GM10847 (cell line): ENCODE measurements around the gene RBL2.

Experiments
- POLR2A ChIP-seq: IDR thresholded peaks from 2 replicates; pipeline ENCODE4 v1.6.1; 2011; ENCODE audit not compliant: insufficient read length; ENCODE audit errors: extremely low read depth

Gene RBL2

DNA sequence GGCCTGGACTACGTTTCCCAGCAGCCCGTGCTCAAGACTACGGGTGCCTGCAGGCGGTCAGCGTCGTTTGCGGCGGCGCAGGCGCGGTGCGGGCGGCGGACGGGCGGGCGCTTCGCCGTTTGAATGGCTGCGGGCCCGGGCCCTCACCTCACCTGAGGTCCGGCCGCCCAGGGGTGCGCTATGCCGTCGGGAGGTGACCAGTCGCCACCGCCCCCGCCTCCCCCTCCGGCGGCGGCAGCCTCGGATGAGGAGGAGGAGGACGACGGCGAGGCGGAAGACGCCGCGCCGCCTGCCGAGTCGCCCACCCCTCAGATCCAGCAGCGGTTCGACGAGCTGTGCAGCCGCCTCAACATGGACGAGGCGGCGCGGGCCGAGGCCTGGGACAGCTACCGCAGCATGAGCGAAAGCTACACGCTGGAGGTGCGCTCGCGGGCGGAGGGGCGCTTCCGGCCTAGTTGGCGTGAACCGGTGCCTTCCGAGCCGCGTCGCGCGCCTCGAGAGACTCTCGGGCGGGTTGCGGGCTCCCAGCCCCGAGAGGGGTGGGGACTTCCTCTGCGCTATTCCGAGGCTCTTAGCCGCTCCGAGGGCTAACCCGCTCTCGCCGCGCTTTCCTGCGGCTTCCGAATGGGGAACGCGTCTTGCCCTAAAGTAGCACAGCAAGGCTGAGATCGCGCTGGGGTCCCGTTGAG is at the start of gene RBL2:
RBL2 (plus strand) TSS at position 95 of the 689 bp plus-strand sequence; CDS start at position 181, 86 bp downstream.
- peak; percentile 16 for TF ChIP-seq POLR2A

DNA sequence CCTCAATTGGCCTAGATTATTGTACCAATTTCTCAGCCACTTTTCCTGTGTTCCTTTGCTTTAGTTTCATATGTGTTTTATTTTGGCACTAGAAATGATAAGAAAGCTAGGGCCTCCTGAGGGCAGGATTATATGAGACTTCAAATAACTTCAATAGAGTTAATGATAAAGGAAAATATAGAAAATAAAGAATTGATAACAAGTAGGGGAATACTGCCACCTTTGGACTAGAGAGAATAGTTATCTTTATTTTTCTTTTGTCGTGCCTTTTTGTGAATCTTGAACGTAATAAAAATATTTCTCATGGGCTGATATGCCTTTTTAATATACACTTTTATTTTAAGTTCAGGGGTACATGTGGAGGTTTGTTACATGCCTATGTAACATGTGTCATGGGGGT is 29.3 kb upstream of the RBL2 start:
- TF ChIP-seq POLR2A = no peak

DNA sequence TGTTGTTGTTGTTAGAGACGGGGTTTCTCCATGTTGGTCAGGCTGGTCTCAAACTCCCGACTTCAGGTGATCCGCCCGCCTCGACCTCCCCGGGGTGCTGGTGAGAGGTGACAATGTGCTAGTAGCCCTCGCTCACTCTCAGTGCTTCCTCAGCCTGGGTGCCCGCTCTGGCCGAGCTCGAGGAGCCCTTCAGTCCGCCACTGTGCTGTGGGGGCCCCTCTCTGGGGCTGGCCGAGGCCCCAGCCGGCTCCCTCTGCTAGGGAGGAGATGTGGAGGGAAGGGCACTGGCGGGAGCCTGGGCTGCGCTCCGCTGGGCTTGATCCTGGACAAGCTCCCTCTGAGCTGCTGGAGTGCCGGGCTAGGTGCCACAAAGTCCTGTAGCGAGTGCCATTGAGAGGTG is 21.7 kb upstream of the RBL2 start:
- TF ChIP-seq POLR2A = no peak

- no peak for TF ChIP-seq POLR2A
These were observed 20.4 kb upstream of the RBL2 start for GRCh38 chr16:53413864-53414263.

DNA sequence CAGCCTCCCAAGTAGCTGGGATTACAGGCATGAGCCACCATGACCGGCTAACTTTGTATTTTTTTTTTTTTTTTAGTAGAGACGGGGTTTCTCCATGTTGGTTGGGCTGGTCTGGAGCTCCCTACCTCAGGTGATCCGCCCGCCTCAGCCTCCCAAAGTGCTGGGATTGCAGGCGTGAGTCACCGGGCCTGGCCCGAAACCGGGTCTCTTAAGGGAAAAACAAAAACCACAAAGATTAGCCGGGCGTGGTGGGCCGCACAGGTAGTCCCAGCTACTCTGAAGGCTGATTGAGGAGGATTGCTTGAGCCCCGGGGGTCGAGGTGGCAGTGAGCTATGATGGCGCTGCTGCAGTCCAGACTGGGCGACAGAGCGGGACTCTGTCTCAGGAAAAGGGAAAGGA is 19.9 kb upstream of the RBL2 start:
- TF ChIP-seq POLR2A = no peak

DNA sequence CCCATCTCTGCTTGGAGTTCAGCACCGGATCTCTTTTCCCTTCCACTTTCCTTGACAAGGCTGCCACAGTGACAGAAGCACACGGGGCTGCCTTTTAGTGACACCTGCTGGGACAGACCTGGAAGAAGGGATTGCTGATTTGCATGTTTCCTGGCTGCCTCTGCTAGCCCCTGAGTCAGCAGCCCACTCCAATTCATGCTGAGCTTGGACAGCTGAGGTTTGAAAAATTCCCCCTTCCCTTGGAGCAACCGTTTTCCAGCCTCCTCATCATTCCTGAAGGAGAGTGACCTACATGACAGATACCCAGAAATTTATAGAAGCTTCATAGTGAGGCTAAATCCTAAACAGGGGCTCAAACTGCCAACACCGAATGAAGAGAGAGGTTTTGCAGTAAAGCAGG is 18.8 kb upstream of the RBL2 start:
- no peak for TF ChIP-seq POLR2A

GRCh38 chr16:53417011-53417410 is 17.3 kb upstream of the RBL2 start:
- no peak for TF ChIP-seq POLR2A

DNA sequence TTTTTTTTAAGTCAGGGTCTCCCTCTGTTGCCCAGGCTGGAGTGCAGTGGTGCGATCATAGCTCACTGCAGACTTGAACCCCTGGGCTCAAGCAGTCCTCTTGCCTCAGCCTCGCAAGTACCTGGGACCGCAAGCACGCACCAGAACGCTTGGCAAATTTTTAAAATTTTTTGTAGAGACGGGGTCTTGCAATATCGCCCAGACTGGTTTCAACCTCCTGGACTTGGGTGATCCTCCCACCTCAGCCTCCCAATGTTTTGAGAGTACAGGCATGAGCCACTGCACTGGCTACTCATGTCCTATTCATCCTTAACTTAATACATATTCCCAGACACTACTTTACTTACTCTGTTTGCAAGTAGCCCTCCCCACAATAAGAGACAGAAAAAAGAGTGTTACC is 16.3 kb upstream of the RBL2 start:
- no peak for TF ChIP-seq POLR2A

DNA sequence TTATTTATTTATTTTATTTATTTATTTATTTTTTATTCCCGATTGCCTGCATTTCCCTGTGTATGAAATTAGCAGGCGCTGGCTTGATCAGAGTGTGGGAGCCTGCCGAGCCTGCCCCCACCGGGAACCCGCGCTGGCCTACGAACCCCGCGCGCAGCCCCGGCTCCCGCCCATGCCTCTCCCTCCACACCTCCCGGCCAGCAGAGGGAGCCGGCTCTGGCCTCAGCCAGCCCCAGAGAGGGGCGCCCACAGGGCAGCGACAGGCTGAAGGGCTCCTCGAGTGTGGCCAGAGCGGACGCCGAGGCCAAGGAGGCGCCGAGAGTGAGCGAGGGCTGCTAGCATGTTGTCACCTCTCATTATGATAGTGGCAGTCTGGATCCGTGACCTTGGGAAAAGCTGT is 13.0 kb upstream of the RBL2 start:
- TF ChIP-seq POLR2A = no peak

GRCh38 chr16:53428681-53429080 is 5.6 kb upstream of the RBL2 start:
- no peak for TF ChIP-seq POLR2A

DNA sequence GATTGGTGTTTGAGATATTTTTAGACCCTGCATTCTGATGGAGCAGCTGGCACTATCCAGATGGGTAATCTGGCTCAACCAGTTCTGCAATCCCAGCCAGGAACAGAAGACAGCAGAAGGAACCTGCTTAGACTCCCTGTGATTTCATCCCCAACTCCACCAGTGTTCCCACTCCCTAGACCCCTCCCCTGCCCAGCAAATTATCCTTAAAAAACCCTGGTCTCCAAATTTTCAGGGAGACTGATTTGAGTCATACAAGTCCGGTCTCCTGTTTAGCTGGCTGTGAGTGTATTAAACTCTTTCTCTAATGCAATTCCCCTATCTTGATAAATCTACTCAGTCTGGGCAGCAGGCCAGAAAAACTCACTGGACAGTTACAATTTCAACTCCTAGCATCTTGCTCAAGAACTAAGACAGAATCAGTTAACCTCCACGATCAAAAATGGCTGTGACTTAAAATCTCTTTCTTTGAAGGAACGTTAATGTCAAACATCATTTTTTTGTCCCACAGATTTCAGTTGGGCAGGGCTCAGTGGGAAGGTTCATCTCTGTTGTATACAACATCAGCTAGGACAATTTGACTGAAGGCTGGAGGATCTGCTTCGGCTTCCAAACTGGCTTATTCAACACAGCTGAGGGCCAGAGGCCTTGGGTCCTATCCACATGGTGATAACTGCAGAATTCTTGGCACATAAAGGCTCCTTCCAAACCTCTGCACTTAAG is 4.9 kb upstream of the RBL2 start:
- TF ChIP-seq POLR2A = no peak

DNA sequence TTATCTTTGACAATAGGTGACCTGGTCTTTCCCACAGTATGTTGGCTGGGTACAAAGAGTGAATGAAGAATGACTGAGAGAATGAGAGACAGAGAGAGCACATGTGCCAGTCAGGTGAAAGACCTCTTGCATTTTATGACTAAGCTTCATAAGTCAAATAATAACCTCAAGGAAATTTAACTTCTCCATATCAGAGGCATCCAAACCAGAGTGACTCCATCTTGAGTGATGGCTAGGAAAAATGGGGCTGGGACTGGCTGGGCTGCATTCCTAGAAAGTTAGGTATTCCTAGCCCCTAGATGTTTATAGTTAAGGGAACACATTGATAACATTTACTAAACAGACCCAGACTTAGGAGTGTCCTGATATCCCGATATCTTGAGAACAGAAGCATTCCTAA is 3.9 kb upstream of the RBL2 start:
- TF ChIP-seq POLR2A = no peak

DNA sequence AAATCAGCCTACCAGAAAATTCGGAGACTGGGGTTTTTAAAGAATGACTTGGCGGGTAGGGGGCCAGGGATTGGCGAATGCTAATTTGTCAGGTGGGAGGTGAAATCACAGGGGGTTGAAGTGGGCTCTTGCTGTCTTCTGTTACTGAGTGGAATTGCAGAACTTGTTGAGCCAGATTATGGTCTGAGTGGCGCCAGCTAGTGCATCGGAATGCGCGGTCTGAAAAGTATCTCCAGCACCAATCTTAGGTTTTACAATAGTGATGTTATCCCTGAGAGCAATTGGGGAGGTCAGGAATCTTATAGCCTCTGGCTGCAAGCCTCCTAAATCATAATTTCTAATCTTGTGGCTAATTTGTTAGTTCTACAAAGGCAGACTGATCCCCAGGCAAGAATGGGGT is 762 bp upstream of the RBL2 start:
- no peak for TF ChIP-seq POLR2A

DNA sequence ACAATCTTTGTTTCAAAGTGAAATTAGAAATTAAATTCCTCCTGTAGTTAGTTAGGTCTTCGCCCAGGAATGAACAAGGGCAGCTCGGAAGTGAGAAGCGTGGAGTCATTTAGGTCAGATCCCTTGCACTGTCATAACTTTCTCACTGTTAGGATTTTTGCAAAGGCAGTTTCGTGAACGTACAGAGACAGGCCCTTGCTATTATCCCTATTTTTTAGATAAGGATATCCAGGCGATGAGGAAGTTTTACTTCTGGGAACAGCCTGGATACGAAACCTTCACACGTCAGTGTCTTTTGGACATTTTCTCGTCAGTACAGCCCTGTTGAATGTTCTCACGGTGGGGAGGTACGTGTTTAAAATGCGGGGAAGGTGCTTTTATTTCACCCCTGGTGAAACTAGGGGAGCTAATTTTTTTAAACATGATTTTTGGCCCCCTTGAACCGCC is 318 bp upstream of the RBL2 start:
- TF ChIP-seq POLR2A = no peak

- no peak for TF ChIP-seq POLR2A
These were observed 906 bp downstream of the RBL2 start for GRCh38 chr16:53435066-53435688.

- TF ChIP-seq POLR2A = no peak
These were observed 5.9 kb downstream of the RBL2 start for GRCh38 chr16:53440125-53440524.

DNA sequence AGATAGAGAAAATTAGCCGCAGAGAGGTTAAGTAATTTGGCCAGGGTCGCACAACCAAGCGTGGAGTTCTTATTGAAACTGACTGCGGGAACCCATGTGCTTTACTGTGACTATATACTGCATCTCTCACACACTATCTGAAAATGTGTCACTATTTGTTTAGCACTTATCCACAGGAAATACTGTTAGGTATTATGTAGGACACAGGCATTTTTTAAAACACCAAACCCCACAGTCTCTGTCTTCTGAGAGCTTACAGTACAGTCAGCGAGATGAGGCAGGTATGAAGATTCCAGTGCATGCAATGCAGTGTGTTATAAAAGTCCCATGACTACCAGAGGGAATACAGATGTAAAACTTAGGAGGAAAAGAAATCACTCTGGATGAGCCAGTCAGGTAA is 11.3 kb downstream of the RBL2 start:
- TF ChIP-seq POLR2A = no peak

DNA sequence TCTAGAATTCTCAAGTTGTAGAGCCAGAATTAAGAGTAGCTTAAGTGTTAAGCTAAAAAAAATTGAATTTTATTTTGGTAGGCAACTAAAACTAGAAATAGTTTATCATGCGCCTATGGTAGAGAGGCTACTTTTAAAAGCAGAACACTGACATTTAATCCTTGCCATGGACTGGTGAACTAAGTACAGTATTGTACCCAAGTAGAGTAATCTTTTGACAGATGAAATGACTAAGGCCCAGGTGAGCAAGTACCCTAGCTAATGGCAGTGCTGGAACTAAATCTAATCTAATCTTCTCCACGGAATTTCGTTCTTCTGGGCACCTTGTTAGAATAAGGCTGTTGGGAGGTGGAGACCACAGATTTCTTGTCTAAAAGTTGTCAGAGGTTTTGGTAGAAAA is 11.8 kb downstream of the RBL2 start:
- TF ChIP-seq POLR2A = no peak
